Measurements from ENCODE around the gene ARHGAP12.
A peak's percentile ranks its signal among the peaks of the same experiment; 100 is the strongest.

ARHGAP12 gene

DNA sequence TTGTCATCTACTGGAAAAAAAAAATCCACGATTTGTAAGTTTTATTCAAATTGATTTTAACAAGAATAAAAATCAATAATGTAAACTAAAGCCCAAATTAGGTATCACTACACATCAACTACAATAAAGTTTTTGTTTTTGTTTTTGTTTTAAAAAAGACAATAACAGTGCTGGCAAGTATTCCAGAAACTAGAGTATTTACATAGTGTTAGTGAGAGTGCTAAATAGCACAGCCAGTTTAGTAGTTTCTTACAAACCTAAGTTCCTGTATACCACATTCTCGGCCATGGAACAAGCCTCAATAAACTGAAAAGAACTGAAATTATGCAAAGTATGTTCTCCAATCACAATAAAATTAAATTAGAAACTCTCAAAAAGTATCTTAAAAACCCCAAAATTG, 8.1 kb downstream of the ARHGAP12 start:
- DNase-seq (ENCODE audit: low spot score), result peak; percentile 11
- in situ Hi-C loops (cut with MboI; ENCODE audit: low sequenced_read_pairs, unreplicated experiment), result no loop called here
- TF ChIP-seq, protein P1, sequence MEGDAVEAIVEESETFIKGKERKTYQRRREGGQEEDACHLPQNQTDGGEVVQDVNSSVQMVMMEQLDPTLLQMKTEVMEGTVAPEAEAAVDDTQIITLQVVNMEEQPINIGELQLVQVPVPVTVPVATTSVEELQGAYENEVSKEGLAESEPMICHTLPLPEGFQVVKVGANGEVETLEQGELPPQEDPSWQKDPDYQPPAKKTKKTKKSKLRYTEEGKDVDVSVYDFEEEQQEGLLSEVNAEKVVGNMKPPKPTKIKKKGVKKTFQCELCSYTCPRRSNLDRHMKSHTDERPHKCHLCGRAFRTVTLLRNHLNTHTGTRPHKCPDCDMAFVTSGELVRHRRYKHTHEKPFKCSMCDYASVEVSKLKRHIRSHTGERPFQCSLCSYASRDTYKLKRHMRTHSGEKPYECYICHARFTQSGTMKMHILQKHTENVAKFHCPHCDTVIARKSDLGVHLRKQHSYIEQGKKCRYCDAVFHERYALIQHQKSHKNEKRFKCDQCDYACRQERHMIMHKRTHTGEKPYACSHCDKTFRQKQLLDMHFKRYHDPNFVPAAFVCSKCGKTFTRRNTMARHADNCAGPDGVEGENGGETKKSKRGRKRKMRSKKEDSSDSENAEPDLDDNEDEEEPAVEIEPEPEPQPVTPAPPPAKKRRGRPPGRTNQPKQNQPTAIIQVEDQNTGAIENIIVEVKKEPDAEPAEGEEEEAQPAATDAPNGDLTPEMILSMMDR (IDR thresholded peaks at IDR 0.05; ENCODE audit: borderline replicate concordance, control extremely low read depth, extremely low read depth, insufficient read depth, missing control alignments), result no peak

DNA sequence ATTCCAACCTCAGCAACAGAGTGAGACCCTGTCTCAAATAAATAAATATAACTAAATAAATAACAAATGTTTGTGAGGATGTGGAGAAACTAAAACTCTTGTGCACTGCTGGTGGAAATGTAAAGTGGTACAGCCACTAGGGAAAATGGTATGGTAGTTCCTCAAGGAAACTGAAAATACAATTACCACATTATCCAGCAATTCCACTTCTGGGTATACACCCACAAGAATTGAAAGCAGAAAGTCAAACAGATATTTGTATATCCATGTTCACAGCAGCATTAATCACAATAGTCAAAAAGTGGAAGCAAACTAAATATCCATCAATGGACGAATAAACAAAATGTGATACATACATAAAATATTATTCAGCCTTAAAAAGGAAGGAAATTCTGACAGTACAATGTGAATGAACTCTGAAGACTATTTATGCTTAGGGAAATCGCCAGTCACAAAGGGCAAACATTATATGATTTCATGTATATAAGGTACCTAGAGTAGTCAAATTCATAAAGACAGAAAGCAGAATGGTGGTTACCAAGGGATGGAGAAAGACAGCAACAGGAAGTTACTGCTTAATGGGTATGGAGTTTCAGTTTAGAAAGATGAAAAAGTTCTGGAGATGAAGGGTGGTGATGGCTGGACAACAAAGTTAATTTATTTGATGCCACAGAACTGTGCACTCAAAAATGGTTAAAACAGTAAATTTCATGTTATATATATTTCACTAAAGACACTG, 9.8 kb downstream of the ARHGAP12 start:
- DNase-seq (ENCODE audit: low spot score), result no peak
- TF ChIP-seq, protein P1 (IDR thresholded peaks at IDR 0.05; ENCODE audit: borderline replicate concordance, control extremely low read depth, extremely low read depth, insufficient read depth, missing control alignments), result no peak
- in situ Hi-C loops (cut with MboI; ENCODE audit: low sequenced_read_pairs, unreplicated experiment), result no loop called here

DNA sequence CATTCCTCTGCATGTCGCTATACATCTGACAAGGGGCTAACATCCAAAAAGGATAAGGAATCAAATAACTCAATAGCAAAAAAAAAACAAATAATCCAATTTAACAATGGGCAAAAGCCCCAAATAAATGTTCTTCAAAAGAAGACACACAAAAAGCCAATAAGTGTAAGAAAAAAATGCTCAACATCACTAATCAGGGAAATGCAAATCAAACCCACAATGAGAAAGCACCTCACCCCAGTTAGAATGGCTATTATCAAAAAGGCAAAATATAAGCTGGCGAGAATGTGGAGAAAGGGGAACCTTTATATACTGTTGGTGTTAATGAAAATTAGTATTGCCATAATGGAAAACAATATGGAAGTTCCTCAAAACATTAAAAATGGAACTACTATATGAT, 14.3 kb downstream of the ARHGAP12 start:
- TF ChIP-seq, protein P1 (IDR thresholded peaks at IDR 0.05; ENCODE audit: borderline replicate concordance, control extremely low read depth, extremely low read depth, insufficient read depth, missing control alignments), result no peak
- in situ Hi-C loops (cut with MboI; ENCODE audit: low sequenced_read_pairs, unreplicated experiment), result no loop called here
- no peak for DNase-seq (ENCODE audit: low spot score)

GRCh38 chr10:31912898-31913850, 15.5 kb downstream of the ARHGAP12 start:
- no peak for DNase-seq (ENCODE audit: low spot score)
- in situ Hi-C loops (cut with MboI; ENCODE audit: low sequenced_read_pairs, unreplicated experiment), result no loop called here

GRCh38 chr10:31912289-31912688, 16.3 kb downstream of the ARHGAP12 start:
- in situ Hi-C loops (cut with MboI; ENCODE audit: low sequenced_read_pairs, unreplicated experiment), result no loop called here
- TF ChIP-seq, protein P1 (IDR thresholded peaks at IDR 0.05; ENCODE audit: borderline replicate concordance, control extremely low read depth, extremely low read depth, insufficient read depth, missing control alignments), result no peak
- DNase-seq (ENCODE audit: low spot score), result no peak

More at GRCh38 chr10:31912898-31913850, 15.5 kb downstream of the ARHGAP12 start:
- TF ChIP-seq, protein P1 (IDR thresholded peaks at IDR 0.05; ENCODE audit: borderline replicate concordance, control extremely low read depth, extremely low read depth, insufficient read depth, missing control alignments), result no peak

DNA sequence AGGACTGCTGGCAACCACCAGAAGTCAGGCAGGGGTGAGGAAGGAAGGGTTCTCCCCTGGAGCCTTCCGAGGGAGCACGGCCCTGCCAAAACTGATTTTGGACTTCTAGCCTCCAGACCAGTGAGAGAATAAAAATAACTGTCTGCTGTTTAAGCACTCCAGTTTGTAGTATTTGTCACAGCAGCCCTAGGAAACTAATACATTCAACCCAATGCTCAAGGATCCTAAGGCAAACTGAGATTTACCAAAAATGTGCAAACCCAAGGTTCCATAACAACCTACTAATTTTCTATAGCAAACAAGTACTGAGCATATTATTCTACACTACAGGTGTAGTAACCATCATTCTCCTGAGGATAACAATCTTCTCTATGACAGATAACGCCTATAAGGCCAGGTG, 18.6 kb downstream of the ARHGAP12 start:
- in situ Hi-C loops (cut with MboI; ENCODE audit: low sequenced_read_pairs, unreplicated experiment), result no loop called here
- no peak for DNase-seq (ENCODE audit: low spot score)
- TF ChIP-seq, protein P1 (IDR thresholded peaks at IDR 0.05; ENCODE audit: borderline replicate concordance, control extremely low read depth, extremely low read depth, insufficient read depth, missing control alignments), result no peak

Measured in GM13976 (cell line).